Neural cell (in vitro differentiated cells): ENCODE measurements around the gene SHMT2.

Experiments
- CTCF ChIP-seq: fragments of 450-650 bp; IDR thresholded peaks from 2 replicates; pipeline ENCODE4 v1.5.1; 2014; ENCODE audit warnings: antibody characterized with exemption, mild to moderate bottlenecking, moderate library complexity; ENCODE audit not compliant: poor library complexity, severe bottlenecking
- EP300 ChIP-seq: fragments of 450-650 bp; conservative IDR thresholded peaks from 2 replicates; pipeline ENCODE4 v1.6.1; 2014; ENCODE audit warnings: antibody characterized with exemption, mild to moderate bottlenecking, moderate library complexity; ENCODE audit not compliant: poor library complexity, severe bottlenecking
- EZH2 ChIP-seq: fragments of 200-600, 300-800 bp; shearing (Covaris generic), sonication (generic); IDR thresholded peaks from 2 replicates; pipeline ENCODE4 v1.6.1; 2014; ENCODE audit warnings: antibody characterized with exemption, low read length, borderline replicate concordance, mild to moderate bottlenecking; ENCODE audit not compliant: insufficient read depth, poor library complexity, severe bottlenecking

- TF ChIP-seq CTCF, result no peak
- TF ChIP-seq EZH2, result no peak
- no peak for TF ChIP-seq EP300
Measured at GRCh38 chr12:57268264-57268663, 38.8 kb downstream of the SHMT2 start.
